Measurements from ENCODE around the gene LAD1. TPM values are rescaled to one million over a fixed set of nuclear protein-coding genes. Genes with fewer than 3 reads are reported as not detected.
A peak's percentile ranks its signal among the peaks of the same experiment; 100 is the strongest.

The LAD1 gene
- total RNA-seq, 8 experiments from 2014 or later, result 0.09 to 0.66 (median 0.16) TPM; not detected in 2

DNA sequence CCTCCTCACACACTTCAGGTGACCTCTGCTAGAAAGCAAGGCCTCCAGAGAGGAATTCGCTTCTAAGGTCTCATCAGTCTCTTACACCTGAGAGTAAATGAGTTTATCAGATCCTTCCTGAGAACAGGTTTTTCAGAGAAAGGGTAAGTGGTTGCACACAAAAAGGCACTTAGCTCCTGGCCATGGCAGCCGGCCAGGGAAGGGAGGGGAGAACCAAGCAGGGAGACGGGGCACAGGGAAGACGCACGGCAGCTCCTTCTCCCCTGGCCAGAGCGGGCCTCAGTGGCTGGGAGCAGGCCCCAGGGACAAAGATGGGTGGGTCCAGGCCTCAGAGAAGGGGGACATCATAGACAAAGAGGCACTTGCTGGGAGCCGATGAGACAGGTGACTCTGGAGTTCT, 18.0 kb downstream of the LAD1 start:
- WGBS, 10 experiments, result 60 to 86% (median 70%) methylated on average over 1 to 7 of the region's 7 CpGs; no CpG with 5 or more reads in 5 of the 10 experiments
- Histone ChIP-seq H3K4me1 (replicated peaks in 1 of 2) (peaks cover 0 to 5% of the 10 kb centered on the region in 2 donors), H3K4me3 (no peak overlapping the region), H3K27ac (no peak overlapping the region)
- ATAC-seq (replicated peaks in 6 of 8), result no peak
- in situ Hi-C loops (cut with MboI; ENCODE audit: low pct_unique_long_range_greater_than_20kb in 2 of 9, low sequenced_read_pairs in 9 of 9, unreplicated experiment in 9 of 9), result no loop called here

GRCh38 chr1:201379733-201380242, 19.3 kb downstream of the LAD1 start:
- H3K4me1 ChIP-seq (replicated peaks in 1 of 2), result peaks cover 0 to 12% of the 10 kb centered on the region in 2 donors

DNA sequence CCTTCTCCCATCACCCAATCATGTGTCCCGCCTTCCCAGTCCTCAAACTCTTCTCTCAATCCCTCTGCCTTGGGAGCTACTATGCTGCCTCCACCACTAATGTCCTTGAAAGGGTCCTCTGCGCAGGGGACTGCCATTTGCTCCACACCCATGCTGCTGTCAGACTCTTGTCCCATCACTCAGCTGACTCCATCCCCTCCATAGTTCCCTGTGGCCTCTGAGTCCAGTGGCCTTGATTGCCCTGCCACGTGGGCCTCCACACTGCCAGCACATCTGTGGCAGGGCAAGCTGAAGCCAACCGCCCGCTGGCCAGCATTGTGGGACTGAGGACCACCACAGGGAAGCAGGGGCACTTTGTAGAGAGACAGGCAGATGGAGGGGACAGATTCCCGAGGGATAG, 20.3 kb downstream of the LAD1 start:
- H3K4me3 ChIP-seq, result no peak overlapping the region
- H3K4me1 ChIP-seq (replicated peaks in 1 of 2), result peaks cover 8 to 18% of the 10 kb centered on the region in 2 donors
- 50 to 90% (median 81%) methylated on average over 1 to 5 of the region's 6 CpGs; no CpG with 5 or more reads in 2 of the 10 experiments for WGBS, 10 experiments
- ATAC-seq (replicated peaks in 6 of 8), result no peak
- H3K27ac ChIP-seq, result no peak overlapping the region
- in situ Hi-C loops (cut with MboI; ENCODE audit: low pct_unique_long_range_greater_than_20kb in 2 of 9, low sequenced_read_pairs in 9 of 9, unreplicated experiment in 9 of 9), result no loop called here

More at GRCh38 chr1:201379733-201380242, 19.3 kb downstream of the LAD1 start:
- in situ Hi-C loops (cut with MboI; ENCODE audit: low pct_unique_long_range_greater_than_20kb in 2 of 9, low sequenced_read_pairs in 9 of 9, unreplicated experiment in 9 of 9), result no loop called here
- WGBS, 10 experiments, result 20 to 100% (median 71%) methylated on average over 1 to 5 of the region's 9 CpGs; no CpG with 5 or more reads in 5 of the 10 experiments
- ATAC-seq (replicated peaks in 6 of 8), result no peak
- Histone ChIP-seq H3K27ac (no peak overlapping the region), H3K4me3 (no peak overlapping the region)

DNA sequence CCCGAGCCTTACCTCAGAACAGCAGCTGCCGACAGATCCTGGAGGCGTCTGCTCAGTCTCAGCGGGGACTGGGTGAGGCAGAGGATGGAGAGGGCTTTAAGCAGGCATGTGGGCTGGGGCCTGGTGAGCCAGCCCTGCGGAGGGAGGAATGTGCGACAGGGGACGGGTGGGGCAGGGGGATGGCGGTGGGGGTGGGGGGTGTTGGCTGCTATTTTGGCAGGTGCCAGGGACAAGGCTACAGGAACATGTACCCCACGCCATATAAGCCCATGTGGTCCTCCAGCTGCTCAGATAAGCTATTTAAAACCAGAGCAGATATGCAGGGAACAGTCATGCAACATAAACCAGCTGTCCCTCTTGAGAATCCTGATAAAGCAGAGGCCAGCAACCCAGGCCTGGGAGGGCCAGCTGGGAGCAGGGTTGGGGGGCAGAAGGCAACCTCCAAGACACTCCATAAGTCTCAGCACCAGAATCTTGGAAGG, 21.5 kb downstream of the LAD1 start, which contains the start of gene TNNT2:
TSS of gene TNNT2 (minus strand) at position 70 of the 482 bp plus-strand sequence. CDS start 4,426 bp downstream, outside the sequence.
- peaks cover 8 to 17% of the 10 kb centered on the region in 2 donors for H3K4me1 ChIP-seq (replicated peaks in 1 of 2)
- 55 to 83% (median 79%) methylated on average over 2 to 6 of the region's 9 CpGs; no CpG with 5 or more reads in 7 of the 10 experiments for WGBS, 10 experiments
- no peak within 1 kb of the TSS for H3K27ac ChIP-seq
- ATAC-seq (replicated peaks in 6 of 8), result peak in 1 of 8 experiments; percentile 26
- H3K4me3 ChIP-seq, result no peak within 1 kb of the TSS
- in situ Hi-C loops (cut with MboI; ENCODE audit: low pct_unique_long_range_greater_than_20kb in 2 of 9, low sequenced_read_pairs in 9 of 9, unreplicated experiment in 9 of 9), result no loop called here

DNA sequence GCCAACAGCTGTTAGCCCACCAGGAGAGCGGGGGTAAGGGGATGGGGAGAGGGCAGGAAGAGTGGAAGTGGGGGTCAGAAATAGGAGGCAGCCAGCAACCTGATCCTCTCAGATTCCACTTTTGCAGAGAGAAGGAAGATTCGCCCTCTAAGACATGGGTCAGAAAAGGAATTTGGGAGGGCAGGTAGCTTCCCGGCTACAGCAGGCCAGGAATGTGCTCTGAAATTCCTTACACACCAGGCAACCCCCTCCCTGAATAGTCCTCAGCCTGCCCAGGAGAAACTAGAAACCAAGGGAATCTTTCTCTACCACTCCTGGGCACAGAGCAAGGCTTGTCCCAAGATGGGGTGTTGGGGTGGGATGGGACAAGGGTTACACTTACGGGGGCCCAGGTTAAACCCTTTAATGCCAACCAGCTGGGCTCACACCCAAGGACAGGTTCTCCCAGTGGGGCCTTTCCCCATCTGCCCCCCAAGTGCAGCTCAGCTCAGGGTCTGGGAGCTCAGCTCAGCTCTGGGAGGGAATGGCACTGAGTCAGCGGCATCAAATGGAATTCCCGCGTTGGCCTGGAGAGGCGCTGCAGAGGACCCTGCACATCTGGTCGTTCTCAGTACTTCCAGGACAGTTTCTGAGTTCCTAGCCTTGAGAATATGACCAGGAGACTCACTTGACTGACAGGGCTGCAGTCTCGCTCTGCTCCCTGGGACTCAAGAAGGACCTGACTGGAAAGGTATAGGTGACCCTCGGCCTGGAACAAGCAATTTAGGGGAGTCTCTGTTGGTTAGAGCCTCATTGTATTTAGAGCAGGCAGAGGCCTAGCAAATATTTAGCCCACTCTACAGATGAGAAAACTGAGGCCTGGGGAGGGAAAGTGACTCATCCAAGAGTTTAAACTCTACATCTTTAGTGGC, 22.4 kb downstream of the LAD1 start:
- WGBS, 10 experiments, result 30 to 71% (median 52%) methylated on average over 1 to 8 of the region's 11 CpGs; no CpG with 5 or more reads in 4 of the 10 experiments
- in situ Hi-C loops (cut with MboI; ENCODE audit: low pct_unique_long_range_greater_than_20kb in 2 of 9, low sequenced_read_pairs in 9 of 9, unreplicated experiment in 9 of 9), result no loop called here
- no peak overlapping the region for H3K4me3 ChIP-seq
- peaks cover 8 to 17% of the 10 kb centered on the region in 2 donors for H3K4me1 ChIP-seq (replicated peaks in 1 of 2)
- H3K27ac ChIP-seq, result no peak overlapping the region
- ATAC-seq (replicated peaks in 6 of 8), result peak; percentile 26 to 83 (median 55)

DNA sequence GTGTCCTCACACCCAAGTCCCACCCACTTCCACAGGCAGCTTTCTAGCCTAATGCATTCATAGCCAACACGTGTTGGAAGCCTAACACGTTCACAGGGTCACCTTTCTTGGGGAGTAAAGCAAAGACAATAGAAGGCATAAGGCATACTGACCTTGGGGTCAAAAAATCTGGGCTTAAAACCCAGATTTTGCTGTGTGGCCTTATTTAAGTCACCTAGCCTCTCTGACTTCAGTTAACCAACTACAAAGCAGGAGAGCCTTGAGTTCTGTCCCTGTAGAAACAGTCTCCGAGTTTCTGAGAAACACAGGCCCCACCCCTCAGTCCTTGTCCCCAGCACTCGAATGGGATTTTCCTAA, 23.0 kb downstream of the LAD1 start:
- H3K27ac ChIP-seq, result no peak overlapping the region
- peaks cover 8 to 17% of the 10 kb centered on the region in 2 donors for H3K4me1 ChIP-seq (replicated peaks in 1 of 2)
- WGBS, 10 experiments, result 18 to 66% (median 60%) methylated on average over 1 to 4 of the region's 4 CpGs; no CpG with 5 or more reads in 3 of the 10 experiments
- no peak overlapping the region for H3K4me3 ChIP-seq
- no peak for ATAC-seq (replicated peaks in 6 of 8)
- in situ Hi-C loops (cut with MboI; ENCODE audit: low pct_unique_long_range_greater_than_20kb in 2 of 9, low sequenced_read_pairs in 9 of 9, unreplicated experiment in 9 of 9), result no loop called here

- no peak overlapping the region for H3K27ac ChIP-seq
- 60 to 100% (median 81%) methylated on average over 1 to 4 of the region's 4 CpGs; no CpG with 5 or more reads in 5 of the 10 experiments for WGBS, 10 experiments
- H3K4me3 ChIP-seq, result no peak overlapping the region
- in situ Hi-C loops (cut with MboI; ENCODE audit: low pct_unique_long_range_greater_than_20kb in 2 of 9, low sequenced_read_pairs in 9 of 9, unreplicated experiment in 9 of 9), result no loop called here
- ATAC-seq (replicated peaks in 6 of 8), result peak in 7 of 8 experiments; percentile 8 to 50 (median 27)
- H3K4me1 ChIP-seq (replicated peaks in 1 of 2), result peaks cover 8 to 17% of the 10 kb centered on the region in 2 donors
Observed at GRCh38 chr1:201375169-201375568, 24.0 kb downstream of the LAD1 start.

DNA sequence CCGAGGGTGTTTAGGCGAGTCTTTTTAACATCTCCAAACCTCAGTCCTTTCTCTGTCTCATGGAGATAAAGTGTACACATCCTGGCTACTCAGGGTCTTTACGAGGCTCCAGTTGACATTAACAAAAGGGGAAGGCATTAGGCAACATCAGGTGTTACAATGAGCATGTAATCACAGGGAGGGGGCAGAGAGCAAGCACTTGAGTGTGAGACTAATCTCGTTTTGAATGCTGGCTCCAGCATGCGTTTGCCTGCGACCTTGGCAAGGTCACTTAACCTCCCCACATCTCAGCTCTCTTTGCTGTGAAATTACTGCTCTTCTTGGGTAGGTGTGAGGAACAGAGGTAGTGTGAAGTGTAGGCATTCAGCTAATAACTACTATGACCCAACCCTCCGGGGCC, 24.8 kb downstream of the LAD1 start:
- ATAC-seq (replicated peaks in 6 of 8), result peak in 5 of 8 experiments; percentile 16 to 69 (median 46)
- Histone ChIP-seq H3K4me3 (no peak overlapping the region), H3K4me1 (replicated peaks in 1 of 2) (peaks cover 8 to 17% of the 10 kb centered on the region in 2 donors), H3K27ac (peak overlapping the region in 1 of 2 donors; percentile 33)
- 0 to 70% (median 53%) methylated on average over 1 to 6 of the region's 7 CpGs; no CpG with 5 or more reads in 1 of the 10 experiments for WGBS, 10 experiments
- in situ Hi-C loops (cut with MboI; ENCODE audit: low pct_unique_long_range_greater_than_20kb in 2 of 9, low sequenced_read_pairs in 9 of 9, unreplicated experiment in 9 of 9), result loop anchor here in 4 of 9 experiments (25.0 kb wide), 1 partner anchor 112 kb away; no protein-coding TSS in a partner anchor

- in situ Hi-C loops (cut with MboI; ENCODE audit: low pct_unique_long_range_greater_than_20kb in 2 of 9, low sequenced_read_pairs in 9 of 9, unreplicated experiment in 9 of 9), result loop anchor here in 4 of 9 experiments (25.0 kb wide), 1 partner anchor 109 kb away; no protein-coding TSS in a partner anchor
- Histone ChIP-seq H3K27ac (no peak overlapping the region), H3K4me1 (replicated peaks in 1 of 2) (peaks cover 8 to 17% of the 10 kb centered on the region in 2 donors), H3K4me3 (no peak overlapping the region)
- no peak for ATAC-seq (replicated peaks in 6 of 8)
- WGBS, 10 experiments, result 40 to 81% (median 68%) methylated on average over 1 to 6 of the region's 6 CpGs; no CpG with 5 or more reads in 3 of the 10 experiments
Observed at GRCh38 chr1:201371792-201372191, 27.3 kb downstream of the LAD1 start.

DNA sequence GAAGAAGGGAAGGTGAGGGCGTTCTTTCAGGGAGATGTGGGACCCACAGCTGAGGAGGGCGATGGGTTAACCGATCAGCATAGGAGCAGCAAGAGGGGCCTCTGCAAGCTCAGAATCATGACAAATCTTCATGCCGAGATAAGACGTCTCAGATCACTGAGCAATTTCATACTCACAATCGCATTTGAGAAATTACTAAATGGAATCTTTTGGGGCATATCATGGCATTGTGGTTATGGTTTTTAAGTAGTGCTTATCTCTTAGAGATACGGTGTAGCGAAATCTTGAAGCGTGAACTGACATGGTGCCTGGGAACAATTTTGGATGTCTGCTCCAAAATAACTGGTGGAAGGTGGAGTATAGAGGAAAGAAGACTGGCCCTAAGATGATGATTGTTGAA, 27.8 kb downstream of the LAD1 start:
- 19 to 93% (median 67%) methylated on average over 1 to 8 of the region's 9 CpGs; no CpG with 5 or more reads in 1 of the 10 experiments for WGBS, 10 experiments
- no peak overlapping the region for H3K4me3 ChIP-seq
- H3K4me1 ChIP-seq (replicated peaks in 1 of 2), result peaks cover 8 to 17% of the 10 kb centered on the region in 2 donors
- no peak overlapping the region for H3K27ac ChIP-seq
- ATAC-seq (replicated peaks in 6 of 8), result no peak
- in situ Hi-C loops (cut with MboI; ENCODE audit: low pct_unique_long_range_greater_than_20kb in 2 of 9, low sequenced_read_pairs in 9 of 9, unreplicated experiment in 9 of 9), result loop anchor here in 4 of 9 experiments (25.0 kb wide), 1 partner anchor 109 kb away; no protein-coding TSS in a partner anchor

GRCh38 chr1:201370500-201370899, 28.6 kb downstream of the LAD1 start:
- H3K4me1 ChIP-seq (replicated peaks in 1 of 2), result peaks cover 8 to 17% of the 10 kb centered on the region in 2 donors
- no peak overlapping the region for H3K27ac ChIP-seq
- no peak overlapping the region for H3K4me3 ChIP-seq
- ATAC-seq (replicated peaks in 6 of 8), result no peak
- in situ Hi-C loops (cut with MboI; ENCODE audit: low pct_unique_long_range_greater_than_20kb in 2 of 9, low sequenced_read_pairs in 9 of 9, unreplicated experiment in 9 of 9), result loop anchor here in 4 of 9 experiments (25.0 kb wide), 1 partner anchor 108 kb away; no protein-coding TSS in a partner anchor
- 0 to 83% (median 41%) methylated on average over 1 to 3 of the region's 3 CpGs; no CpG with 5 or more reads in 3 of the 10 experiments for WGBS, 10 experiments

- 80 to 100% (median 87%) methylated on average over 1 to 5 of the region's 6 CpGs; no CpG with 5 or more reads in 5 of the 10 experiments for WGBS, 10 experiments
- in situ Hi-C loops (cut with MboI; ENCODE audit: low pct_unique_long_range_greater_than_20kb in 2 of 9, low sequenced_read_pairs in 9 of 9, unreplicated experiment in 9 of 9), result loop anchor here in 4 of 9 experiments (25.0 kb wide), 1 partner anchor 107 kb away; no protein-coding TSS in a partner anchor
- H3K27ac ChIP-seq, result no peak overlapping the region
- no peak overlapping the region for H3K4me3 ChIP-seq
- peak in 5 of 8 experiments; percentile 42 to 65 (median 54) for ATAC-seq (replicated peaks in 6 of 8)
- H3K4me1 ChIP-seq (replicated peaks in 1 of 2), result peaks cover 3 to 4% of the 10 kb centered on the region in 2 donors
Observed at GRCh38 chr1:201369209-201369608, 29.9 kb downstream of the LAD1 start.
